Small intestine (tissue), 7 donors: Measurements from ENCODE around the gene METTL18. TPM values are rescaled to one million over a fixed set of nuclear protein-coding genes. Genes with fewer than 3 reads are reported as not detected.

Experiments
- DNase-seq, 2 donors: peaks; one replicate each; pipeline versions ENCODE4 v3.0.0 to v3.0.0-alpha.2; 2013
- FAIRE-seq: peaks from 2 replicates; lab custom pipeline; 2012; peaks lifted over from hg19 to GRCh38; lab: Jason Lieb, UNC
- H3K27ac ChIP-seq, 3 donors: one replicate each; pipeline ENCODE4 v1.5.1; 2013; ENCODE audit warnings: low read length in 2 of 3, mild to moderate bottlenecking in 2 of 3, control low read depth in 1 of 3, inconsistent platforms in 1 of 3, low read depth in 1 of 3, moderate library complexity in 1 of 3
- H3K27me3 ChIP-seq, 3 donors: one replicate each; pipeline ENCODE4 v1.6.1; 2013; ENCODE audit warnings: low read length in 3 of 3, inconsistent platforms in 1 of 3; ENCODE audit not compliant: control insufficient read depth in 3 of 3, insufficient read depth in 3 of 3
- H3K36me3 ChIP-seq, 3 donors: one replicate each; pipeline ENCODE4 v1.6.1; 2013; ENCODE audit warnings: low read length in 3 of 3, inconsistent platforms in 1 of 3, low read depth in 1 of 3, mild to moderate bottlenecking in 1 of 3, moderate library complexity in 1 of 3; ENCODE audit not compliant: control insufficient read depth in 3 of 3, insufficient read depth in 2 of 3
- H3K4me1 ChIP-seq, 3 donors: one replicate each; pipeline ENCODE4 v1.6.1; 2013; ENCODE audit warnings: low read length in 2 of 3, inconsistent platforms in 1 of 3, low read depth in 1 of 3, mild to moderate bottlenecking in 1 of 3, moderate library complexity in 1 of 3; ENCODE audit not compliant: control insufficient read depth in 3 of 3, insufficient read depth in 2 of 3
- H3K4me3 ChIP-seq, 3 donors: one replicate each; pipeline ENCODE4 v1.5.1; 2013; ENCODE audit warnings: low read length in 3 of 3, control low read depth in 1 of 3, inconsistent platforms in 1 of 3, low read depth in 1 of 3, mild to moderate bottlenecking in 1 of 3, moderate library complexity in 1 of 3
- H3K9me3 ChIP-seq, 2 donors: one replicate each; pipeline ENCODE4 v1.6.1; 2013; ENCODE audit warnings: low read depth in 1 of 2, low read length in 1 of 2; ENCODE audit not compliant: control insufficient read depth in 2 of 2, insufficient read depth in 1 of 2
- WGBS, 3 donors: extraction: QIAGEN DNeasy Blood & Tissue Kit; methylation state at CpG; one replicate each; pipeline ENCODE4 v1.1.7; 2013; 5-methylcytosine and 5-hydroxymethylcytosine counted together
- polyA plus RNA-seq, 4 donors: library from polyadenylated mRNA; stranded (reverse) in 3 of 4; unstranded in 1 of 4; fragments of 200-250 nt in 3 of 4; fragments of 120-200 nt in 1 of 4; gene quantifications; one replicate each; pipeline versions ENCODE4 v1.2.1 to v1.2.3, GENCODE V29; 2013
- donor health status: healthy with polysubstance abuse.
- donor health status: control.
- donor health status: control.
- donor health status: Bipolar disorder and iron deficiency.
- donor health status: healthy.

Gene METTL18
- polyA plus RNA-seq, 4 donors = 6.5 to 10.7 (median 7.5) TPM

- FAIRE-seq (no peak), DNase-seq (no peak)
- Histone ChIP-seq H3K27ac (no peak overlapping the region), H3K9me3 (peaks cover 0 to 9% of the 10 kb centered on the region in 2 donors), H3K4me1 (peaks cover 0 to 7% (median 3%) of the 10 kb centered on the region in 3 donors), H3K27me3 (no peaks in the 10 kb centered on the region), H3K4me3 (no peak overlapping the region), H3K36me3 (no peaks in the 10 kb centered on the region)
- 76 to 81% (median 79%) methylated on average over 3 of the region's 3 CpGs for WGBS, 3 donors
Observed at GRCh38 chr1:169759038-169759437, 35.7 kb downstream of the METTL18 start.

- Histone ChIP-seq H3K4me3 (no peak overlapping the region), H3K4me1 (no peaks in the 10 kb centered on the region), H3K27ac (no peak overlapping the region), H3K36me3 (no peaks in the 10 kb centered on the region), H3K9me3 (peaks cover 0 to 4% of the 10 kb centered on the region in 2 donors), H3K27me3 (no peaks in the 10 kb centered on the region)
- 60 to 71% (median 68%) methylated on average over 4 of the region's 4 CpGs for whole genome bisulfite sequencing, 3 donors
- FAIRE-seq = no peak
- no peak for DNase-seq
Observed at GRCh38 chr1:169753549-169753948, 41.2 kb downstream of the METTL18 start.

GRCh38 chr1:169750041-169750440 lies 44.7 kb downstream of the METTL18 start:
- FAIRE-seq (no peak), DNase-seq (no peak)
- WGBS, 3 donors = 50 to 81% (median 65%) methylated on average over 1 of the region's 1 CpG
- Histone ChIP-seq H3K4me3 (no peak overlapping the region), H3K4me1 (no peaks in the 10 kb centered on the region), H3K9me3 (peaks cover 0 to 2% of the 10 kb centered on the region in 2 donors), H3K27ac (no peak overlapping the region), H3K36me3 (no peaks in the 10 kb centered on the region), H3K27me3 (no peaks in the 10 kb centered on the region)

GRCh38 chr1:169746550-169746949 lies 48.2 kb downstream of the METTL18 start:
- no peak overlapping the region for H3K27ac ChIP-seq
- H3K36me3 ChIP-seq = no peaks in the 10 kb centered on the region
- H3K4me1 ChIP-seq = no peaks in the 10 kb centered on the region
- no peak for DNase-seq
- H3K9me3 ChIP-seq = peaks cover 0 to 2% of the 10 kb centered on the region in 2 donors
- WGBS, 3 donors = 84 to 94% (median 88%) methylated on average over 2 of the region's 2 CpGs
- no peak overlapping the region for H3K4me3 ChIP-seq
- no peaks in the 10 kb centered on the region for H3K27me3 ChIP-seq
- FAIRE-seq = no peak

GRCh38 chr1:169745015-169745861 lies 49.5 kb downstream of the METTL18 start:
- peaks cover 0 to 2% of the 10 kb centered on the region in 2 donors for H3K9me3 ChIP-seq
- DNase-seq (no peak), FAIRE-seq (no peak)
- H3K4me3 ChIP-seq = no peak overlapping the region
- H3K27ac ChIP-seq = no peak overlapping the region
- H3K4me1 ChIP-seq = no peaks in the 10 kb centered on the region
- H3K36me3 ChIP-seq = no peaks in the 10 kb centered on the region
- 67 to 75% (median 70%) methylated on average over 5 of the region's 5 CpGs for WGBS, 3 donors
- no peaks in the 10 kb centered on the region for H3K27me3 ChIP-seq

Other genes with a start within 250 kb of the METTL18 start
- gene F5, start 208.4 kb downstream of the METTL18 start, polyA plus RNA-seq = 1 to 10 TPM in 1 of 4 donors, under 1 TPM in 2, not detected in 1; under 0.01 to 2.5 (median 0.36) TPM
- 1 to 10 TPM in 2 of 4 donors, under 1 TPM in 1, not detected in 1; 0.27 to 9.1 (median 1.4) TPM for gene SELP, start 164.8 kb downstream of the METTL18 start, polyA plus RNA-seq
- 1 to 10 TPM; 1.1 to 1.8 (median 1.6) TPM for gene SELL, start 83.3 kb downstream of the METTL18 start, polyA plus RNA-seq
- 1 to 10 TPM in 2 of 4 donors, under 1 TPM in 2; 0.22 to 3.1 (median 0.93) TPM for gene SELE, start 60.8 kb downstream of the METTL18 start, polyA plus RNA-seq
- 10 to 100 TPM in 1 of 4 donors, 1 to 10 TPM in 3; 4.4 to 15.3 (median 5.7) TPM for gene SCYL3, start 99.0 kb upstream of the METTL18 start, polyA plus RNA-seq